NCI-H82 treated with DMSO at 0.1 percent for 48 hours (cell line): ENCODE measurements around the gene REEP5.
"Not testable (repeated sequence)": the region's sequence is repeated elsewhere in the genome, so short reads cannot be mapped to it uniquely, and the experiment has no call there.

Experiments
- DNase-seq: peaks from one replicate; lab custom pipeline; 2025; ENCODE audit not compliant: unreplicated experiment; lab: John Stamatoyannopoulos, UW

The REEP5 gene

GRCh38 chr5:112933651-112934365 lies 11.8 kb upstream of the REEP5 start:
- DNase-seq: no peak

- no peak for DNase-seq
Measured at GRCh38 chr5:112933105-112933504, 11.1 kb upstream of the REEP5 start.

- no peak for DNase-seq
Measured at GRCh38 chr5:112931473-112931872, 9.4 kb upstream of the REEP5 start.

GRCh38 chr5:112930082-112930344 lies 8.0 kb upstream of the REEP5 start:
- no peak for DNase-seq

- no peak for DNase-seq
Measured at GRCh38 chr5:112929336-112930081, 7.5 kb upstream of the REEP5 start.

GRCh38 chr5:112923988-112924387 lies 2.0 kb upstream of the REEP5 start:
- DNase-seq: no peak

- no peak for DNase-seq
Measured at GRCh38 chr5:112923148-112923917, 1.3 kb upstream of the REEP5 start.

- peak; percentile 31 for DNase-seq
Measured at GRCh38 chr5:112921026-112921832, 798 bp downstream of the REEP5 start.

- DNase-seq: no peak
Measured at GRCh38 chr5:112919972-112920371, 2.1 kb downstream of the REEP5 start.

- DNase-seq: no peak
Measured at GRCh38 chr5:112918679-112919078, 3.3 kb downstream of the REEP5 start.

GRCh38 chr5:112918136-112918535 lies 3.9 kb downstream of the REEP5 start:
- DNase-seq: no peak

GRCh38 chr5:112917453-112917995 lies 4.5 kb downstream of the REEP5 start:
- no peak for DNase-seq

- no peak for DNase-seq
Measured at GRCh38 chr5:112915831-112916230, 6.2 kb downstream of the REEP5 start.

- DNase-seq: no peak
Measured at GRCh38 chr5:112914584-112914983, 7.4 kb downstream of the REEP5 start.

GRCh38 chr5:112910529-112910928 lies 11.5 kb downstream of the REEP5 start:
- DNase-seq: no peak

- DNase-seq: no peak
Measured at GRCh38 chr5:112908854-112909253, 13.2 kb downstream of the REEP5 start.

GRCh38 chr5:112907166-112907631 lies 14.8 kb downstream of the REEP5 start:
- DNase-seq: no peak

GRCh38 chr5:112906637-112907036 lies 15.4 kb downstream of the REEP5 start:
- no peak for DNase-seq

- not testable (repeated sequence) for DNase-seq
Measured at GRCh38 chr5:112904996-112905395, 17.0 kb downstream of the REEP5 start.

- no peak for DNase-seq
Measured at GRCh38 chr5:112902561-112902960, 19.5 kb downstream of the REEP5 start.

- DNase-seq: no peak
Measured at GRCh38 chr5:112895682-112896081, 26.3 kb downstream of the REEP5 start.
